PC-3 (cell line): ENCODE measurements around the gene TICRR.

ENCODE experiments used
- EZH2 ChIP-seq: fragments of 300-600 bp; sonication (generic); IDR thresholded peaks from one replicate; pipeline ENCODE4 v1.6.1; 2017; ENCODE audit warnings: antibody characterized with exemption, mild to moderate bottlenecking, low read length; ENCODE audit not compliant: unreplicated experiment
- EZH2phosphoT487 ChIP-seq: fragments of 300-600 bp; sonication (generic); IDR thresholded peaks from 2 replicates; pipeline ENCODE4 v1.6.1; 2018; ENCODE audit warnings: mild to moderate bottlenecking, antibody characterized with exemption, low read length, borderline replicate concordance
- TF ChIP-seq, protein P1 (sequence below): fragments of 300-600 bp; sonication (generic); conservative IDR thresholded peaks from 2 replicates; pipeline ENCODE4 v1.5.1; 2017; ENCODE audit warnings: antibody characterized with exemption, low read depth, mild to moderate bottlenecking, low read length

DNA sequence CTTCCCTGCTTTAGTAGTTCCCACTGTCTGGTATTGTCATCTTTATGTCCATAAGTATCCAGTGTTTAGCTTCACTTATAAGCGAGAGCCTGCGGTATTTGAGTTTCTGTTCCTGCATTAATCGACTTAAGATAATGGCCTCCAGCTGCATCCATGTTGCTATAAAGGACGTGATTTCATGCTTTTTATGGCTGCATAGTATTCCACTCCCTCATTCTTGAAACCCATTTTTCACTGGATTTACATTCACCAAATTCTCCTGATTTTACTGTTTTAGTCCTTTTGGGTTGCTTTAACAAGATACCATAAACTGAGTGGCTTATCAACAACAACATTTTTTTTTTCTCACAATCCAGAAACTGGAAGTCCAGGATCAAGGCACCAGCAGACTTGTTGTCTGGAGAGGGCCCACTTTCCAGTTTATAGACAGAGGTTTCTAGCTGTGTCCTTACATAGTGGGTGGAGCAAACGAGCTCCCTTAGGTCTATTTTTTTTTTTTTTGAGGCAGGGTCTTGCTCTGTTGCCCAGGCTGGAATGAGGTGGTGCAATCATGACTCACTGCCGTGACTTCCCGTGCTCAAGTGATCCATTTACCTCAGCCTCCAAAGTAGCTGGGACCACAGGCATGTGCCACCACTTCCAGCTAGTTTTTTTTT, 6.1 kb upstream of the TICRR start:
- TF ChIP-seq, protein P1, sequence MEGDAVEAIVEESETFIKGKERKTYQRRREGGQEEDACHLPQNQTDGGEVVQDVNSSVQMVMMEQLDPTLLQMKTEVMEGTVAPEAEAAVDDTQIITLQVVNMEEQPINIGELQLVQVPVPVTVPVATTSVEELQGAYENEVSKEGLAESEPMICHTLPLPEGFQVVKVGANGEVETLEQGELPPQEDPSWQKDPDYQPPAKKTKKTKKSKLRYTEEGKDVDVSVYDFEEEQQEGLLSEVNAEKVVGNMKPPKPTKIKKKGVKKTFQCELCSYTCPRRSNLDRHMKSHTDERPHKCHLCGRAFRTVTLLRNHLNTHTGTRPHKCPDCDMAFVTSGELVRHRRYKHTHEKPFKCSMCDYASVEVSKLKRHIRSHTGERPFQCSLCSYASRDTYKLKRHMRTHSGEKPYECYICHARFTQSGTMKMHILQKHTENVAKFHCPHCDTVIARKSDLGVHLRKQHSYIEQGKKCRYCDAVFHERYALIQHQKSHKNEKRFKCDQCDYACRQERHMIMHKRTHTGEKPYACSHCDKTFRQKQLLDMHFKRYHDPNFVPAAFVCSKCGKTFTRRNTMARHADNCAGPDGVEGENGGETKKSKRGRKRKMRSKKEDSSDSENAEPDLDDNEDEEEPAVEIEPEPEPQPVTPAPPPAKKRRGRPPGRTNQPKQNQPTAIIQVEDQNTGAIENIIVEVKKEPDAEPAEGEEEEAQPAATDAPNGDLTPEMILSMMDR, result no peak
- no peak for TF ChIP-seq EZH2phosphoT487
- TF ChIP-seq EZH2, result no peak
